Immature natural killer cell (primary cell): Measurements from ENCODE around the gene CHRD. TPM values are rescaled to one million over a fixed set of nuclear protein-coding genes. Genes with fewer than 3 reads are reported as not detected.

ENCODE experiments used
- DNase-seq, 3 donors: peaks; one replicate each; pipeline ENCODE4 v3.0.0; 2022; ENCODE audit warnings: mixed read lengths in 1 of 3
- H3K27ac Mint-ChIP-seq, 6 donors: one replicate each; pipeline ENCODE4 v1.8.0; 2020; ENCODE audit warnings: mixed read lengths in 6 of 6, mild to moderate bottlenecking in 5 of 6, inconsistent platforms in 4 of 6, moderate library complexity in 3 of 6
- H3K27me3 Mint-ChIP-seq, 3 donors: one replicate each; pipeline ENCODE4 v1.8.0; 2020 to 2021; ENCODE audit warnings: low read depth in 3 of 3, mild to moderate bottlenecking in 3 of 3, mixed read lengths in 3 of 3, moderate library complexity in 3 of 3, inconsistent platforms in 1 of 3
- H3K36me3 Mint-ChIP-seq, 3 donors: one replicate each; pipeline ENCODE4 v1.8.0; 2020; ENCODE audit warnings: mixed read lengths in 3 of 3, inconsistent platforms in 2 of 3, mild to moderate bottlenecking in 2 of 3
- H3K4me1 Mint-ChIP-seq, 2 donors: one replicate each; pipeline ENCODE4 v1.8.0; 2020; ENCODE audit warnings: inconsistent platforms in 2 of 2, mild to moderate bottlenecking in 2 of 2, mixed read lengths in 2 of 2, moderate library complexity in 1 of 2
- H3K4me3 Mint-ChIP-seq, 5 donors: one replicate each; pipeline ENCODE4 v1.8.0; 2020; ENCODE audit warnings: mild to moderate bottlenecking in 5 of 5, mixed read lengths in 5 of 5, inconsistent platforms in 3 of 5, moderate library complexity in 3 of 5
- H3K9me3 Mint-ChIP-seq, 6 donors: one replicate each; pipeline ENCODE4 v1.8.0; 2020; ENCODE audit warnings: mild to moderate bottlenecking in 6 of 6, mixed read lengths in 6 of 6, inconsistent platforms in 4 of 6, moderate library complexity in 3 of 6
- polyA plus RNA-seq, 3 donors: library from polyadenylated mRNA; unstranded; fragments of 300-500 nt; fragmentation: Illumina TruSeq; gene quantifications; one replicate each; pipeline ENCODE4 v1.2.3, GENCODE V29; 2021

CHRD gene
- polyA plus RNA-seq, 3 donors from 2014 or later = not detected

DNA sequence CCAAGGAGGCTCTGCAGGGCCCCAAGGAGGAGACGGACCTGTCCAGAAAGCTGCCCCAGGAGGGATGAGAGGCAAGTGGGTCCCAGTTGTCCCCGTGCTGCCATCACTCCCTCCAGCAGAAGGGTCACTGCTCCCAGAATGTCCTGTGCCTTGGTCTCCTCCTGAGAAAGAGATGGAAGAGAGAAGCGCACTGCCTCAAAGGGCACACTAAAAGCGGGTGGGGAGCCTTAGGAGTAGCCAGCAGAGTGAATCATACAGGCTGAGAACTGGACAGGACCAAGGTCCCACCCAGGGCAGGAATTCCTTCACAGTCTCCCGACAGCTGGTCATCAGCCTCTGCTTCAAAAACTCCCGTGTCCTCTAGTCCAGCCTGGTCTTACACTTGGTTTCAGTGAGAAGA lies 6.4 kb upstream of the CHRD start:
- Mint-ChIP-seq H3K36me3 (peaks cover 0 to 10% (median 0%) of the 10 kb centered on the region in 3 donors), H3K27me3 (peaks cover 8 to 9% (median 9%) of the 10 kb centered on the region in 3 donors), H3K9me3 (no peaks in the 10 kb centered on the region), H3K4me3 (no peak overlapping the region), H3K4me1 (peaks cover 0 to 3% of the 10 kb centered on the region in 2 donors), H3K27ac (no peak overlapping the region)
- DNase-seq = no peak

GRCh38 chr3:184375747-184376461 lies 4.0 kb upstream of the CHRD start:
- Mint-ChIP-seq H3K9me3 (no peaks in the 10 kb centered on the region), H3K27ac (no peak overlapping the region), H3K27me3 (peaks cover 9 to 15% (median 15%) of the 10 kb centered on the region in 3 donors), H3K4me3 (no peak overlapping the region), H3K36me3 (no peaks in the 10 kb centered on the region), H3K4me1 (peaks cover 4 to 5% of the 10 kb centered on the region in 2 donors)
- no peak for DNase-seq

DNA sequence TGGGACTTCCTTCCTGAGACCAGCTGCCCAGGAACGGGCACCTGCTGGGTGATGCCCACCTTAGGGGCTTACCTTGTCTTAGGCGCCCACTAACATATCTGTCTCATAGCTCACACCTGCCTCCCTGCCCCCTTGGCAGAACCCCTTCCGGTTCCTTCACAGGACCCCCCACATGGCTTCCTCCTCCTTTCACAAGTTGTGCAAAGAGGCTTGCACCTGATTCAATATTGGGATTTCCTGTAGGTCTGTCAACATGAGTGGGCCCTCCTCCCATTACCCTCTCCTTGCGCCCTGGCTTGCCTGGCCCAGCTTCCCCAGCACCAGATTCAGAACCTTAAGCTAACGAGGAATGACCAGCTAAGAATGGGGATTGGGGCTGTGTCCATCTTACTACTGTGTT lies 2.5 kb upstream of the CHRD start:
- Mint-ChIP-seq H3K4me3 (no peak overlapping the region), H3K4me1 (peaks cover 5 to 6% of the 10 kb centered on the region in 2 donors), H3K9me3 (no peaks in the 10 kb centered on the region), H3K27ac (no peak overlapping the region), H3K36me3 (no peaks in the 10 kb centered on the region), H3K27me3 (peaks cover 9 to 23% (median 22%) of the 10 kb centered on the region in 3 donors)
- no peak for DNase-seq

- peaks cover 11 to 25% (median 22%) of the 10 kb centered on the region in 3 donors for H3K27me3 Mint-ChIP-seq
Measured at GRCh38 chr3:184377882-184378445, 1.9 kb upstream of the CHRD start, which contains the start of gene THPO. TSS of gene THPO (minus strand) at chr3:184378207. CDS start at chr3:184376259, 1,948 bp downstream.

DNA sequence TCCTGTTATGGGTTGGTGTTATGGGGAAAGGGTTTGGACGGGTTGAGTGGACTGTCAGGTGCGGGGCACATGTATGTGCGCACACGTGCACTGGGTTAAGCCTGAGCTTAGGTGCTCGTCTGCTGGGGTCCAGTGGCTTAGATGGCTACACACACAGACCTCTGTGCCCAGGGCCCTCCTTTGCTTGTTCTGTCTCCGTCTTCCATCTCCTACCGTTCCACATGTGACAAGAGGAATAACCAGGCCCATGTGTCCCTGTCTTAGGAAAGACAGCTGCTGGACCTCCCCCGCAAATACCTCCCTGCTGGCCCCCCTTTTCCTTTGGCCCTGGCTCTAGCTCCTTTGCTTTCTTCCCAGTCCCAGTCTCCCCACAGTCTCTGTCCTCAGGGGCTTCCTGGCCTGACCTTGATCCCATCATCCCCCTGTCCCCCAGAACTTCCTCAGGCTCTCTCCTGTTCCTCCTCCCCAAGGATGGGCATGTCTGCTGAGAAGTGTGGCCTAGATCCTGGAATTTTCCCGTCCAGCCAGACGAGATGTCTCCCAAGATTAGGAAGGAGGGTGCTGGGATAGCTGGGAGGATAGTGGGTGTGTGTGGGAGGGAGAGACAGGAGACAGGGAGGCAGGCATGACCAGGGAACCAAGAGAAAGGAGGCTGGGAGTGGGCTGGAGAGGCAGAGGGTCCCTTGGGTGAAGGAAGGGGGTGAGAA lies 1.1 kb upstream of the CHRD start:
- DNase-seq = no peak
- Mint-ChIP-seq H3K27me3 (peaks cover 8 to 25% (median 22%) of the 10 kb centered on the region in 3 donors), H3K27ac (no peak overlapping the region), H3K4me3 (peak overlapping the region; percentile 53 to 67 (median 61)), H3K36me3 (no peaks in the 10 kb centered on the region), H3K9me3 (no peaks in the 10 kb centered on the region), H3K4me1 (peaks cover 5 to 6% of the 10 kb centered on the region in 2 donors)

More at GRCh38 chr3:184377882-184378445, 1.9 kb upstream of the CHRD start, which contains the start of gene THPO:
- H3K27ac Mint-ChIP-seq = no peak within 1 kb of the TSS
- H3K4me1 Mint-ChIP-seq = peaks cover 5 to 6% of the 10 kb centered on the region in 2 donors
- no peak for DNase-seq
- H3K9me3 Mint-ChIP-seq = no peaks in the 10 kb centered on the region
- peak within 1 kb of the TSS; percentile 53 to 67 (median 61) for H3K4me3 Mint-ChIP-seq
- H3K36me3 Mint-ChIP-seq = no peaks in the 10 kb centered on the region

DNA sequence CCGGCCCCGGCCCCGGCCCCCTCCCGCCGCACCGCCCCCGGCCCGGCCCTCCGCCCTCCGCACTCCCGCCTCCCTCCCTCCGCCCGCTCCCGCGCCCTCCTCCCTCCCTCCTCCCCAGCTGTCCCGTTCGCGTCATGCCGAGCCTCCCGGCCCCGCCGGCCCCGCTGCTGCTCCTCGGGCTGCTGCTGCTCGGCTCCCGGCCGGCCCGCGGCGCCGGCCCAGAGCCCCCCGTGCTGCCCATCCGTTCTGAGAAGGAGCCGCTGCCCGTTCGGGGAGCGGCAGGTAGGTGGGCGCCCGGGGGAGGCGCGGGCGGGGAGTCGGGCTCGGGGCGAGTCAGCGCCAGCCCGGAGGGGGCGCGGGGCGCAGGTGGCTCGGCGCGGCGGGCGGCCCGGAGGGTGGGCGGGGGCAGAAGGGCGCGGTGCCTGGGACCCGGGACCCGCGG lies 352 bp downstream of the CHRD start:
- Mint-ChIP-seq H3K27ac (no peak overlapping the region), H3K27me3 (peaks cover 7 to 26% (median 23%) of the 10 kb centered on the region in 3 donors), H3K9me3 (no peaks in the 10 kb centered on the region), H3K36me3 (no peaks in the 10 kb centered on the region), H3K4me3 (no peak overlapping the region), H3K4me1 (peaks cover 5 to 6% of the 10 kb centered on the region in 2 donors)
- DNase-seq = peak in 1 of 3 donors; percentile 8

DNA sequence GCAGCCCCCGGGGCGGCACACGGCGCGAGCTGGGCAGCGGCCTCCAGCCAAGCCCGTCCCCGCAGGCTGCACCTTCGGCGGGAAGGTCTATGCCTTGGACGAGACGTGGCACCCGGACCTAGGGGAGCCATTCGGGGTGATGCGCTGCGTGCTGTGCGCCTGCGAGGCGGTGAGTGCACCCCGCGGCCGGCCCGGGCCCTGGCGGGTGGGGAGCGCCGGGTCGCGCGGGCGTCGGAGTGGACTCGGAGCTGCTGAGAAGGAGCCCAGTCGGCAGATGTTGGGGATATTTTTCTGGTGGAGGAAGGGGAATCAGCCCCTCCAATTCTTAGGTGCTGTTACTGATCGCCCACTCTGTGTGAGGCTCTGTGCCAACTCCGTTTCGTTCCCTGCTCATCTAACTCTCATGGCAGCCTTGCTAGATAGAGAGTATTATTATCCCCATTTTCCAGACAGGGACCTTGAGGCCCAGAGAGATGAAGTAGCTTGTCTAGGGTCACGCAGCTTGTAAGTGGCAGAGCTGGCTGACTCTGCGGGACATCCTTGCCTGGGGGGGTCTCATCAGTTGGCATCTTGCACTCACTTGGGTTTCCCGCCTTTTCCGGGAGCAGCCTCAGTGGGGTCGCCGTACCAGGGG lies 890 bp downstream of the CHRD start:
- peaks cover 5 to 6% of the 10 kb centered on the region in 2 donors for H3K4me1 Mint-ChIP-seq
- H3K27me3 Mint-ChIP-seq = peaks cover 4 to 26% (median 23%) of the 10 kb centered on the region in 3 donors
- no peaks in the 10 kb centered on the region for H3K9me3 Mint-ChIP-seq
- DNase-seq = no peak
- no peaks in the 10 kb centered on the region for H3K36me3 Mint-ChIP-seq
- peak overlapping the region; percentile 67 to 78 (median 74) for H3K4me3 Mint-ChIP-seq
- no peak overlapping the region for H3K27ac Mint-ChIP-seq

DNA sequence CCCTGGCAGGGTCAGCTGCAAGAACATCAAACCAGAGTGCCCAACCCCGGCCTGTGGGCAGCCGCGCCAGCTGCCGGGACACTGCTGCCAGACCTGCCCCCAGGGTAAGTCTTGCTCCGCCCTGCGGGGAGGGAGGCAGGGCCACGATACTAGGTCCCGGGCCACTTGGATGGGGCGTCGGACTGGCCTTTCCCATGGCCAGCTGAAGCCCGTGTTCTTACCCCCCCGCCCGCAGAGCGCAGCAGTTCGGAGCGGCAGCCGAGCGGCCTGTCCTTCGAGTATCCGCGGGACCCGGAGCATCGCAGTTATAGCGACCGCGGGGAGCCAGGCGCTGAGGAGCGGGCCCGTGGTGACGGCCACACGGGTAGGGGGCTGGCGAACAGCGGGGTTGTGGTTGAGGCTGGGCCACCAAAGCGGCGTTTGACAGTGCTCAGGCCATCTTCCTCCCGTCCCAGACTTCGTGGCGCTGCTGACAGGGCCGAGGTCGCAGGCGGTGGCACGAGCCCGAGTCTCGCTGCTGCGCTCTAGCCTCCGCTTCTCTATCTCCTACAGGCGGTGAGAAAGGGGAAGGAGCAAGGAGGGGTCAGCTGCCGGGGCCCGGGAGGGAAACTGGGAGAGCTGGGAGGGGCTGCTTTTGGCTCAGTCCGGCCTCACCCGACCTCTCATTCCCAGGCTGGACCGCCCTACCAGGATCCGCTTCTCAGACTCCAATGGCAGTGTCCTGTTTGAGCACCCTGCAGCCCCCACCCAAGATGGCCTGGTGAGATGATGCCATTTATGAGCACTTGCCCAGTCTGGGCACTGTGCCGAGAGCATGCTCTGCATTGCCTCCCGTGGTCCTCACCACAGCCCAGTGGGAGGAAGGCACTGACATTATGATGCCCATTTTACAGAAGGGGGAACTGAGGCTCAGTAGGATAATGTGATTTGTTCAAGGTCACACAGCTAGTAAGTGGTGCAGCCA lies 1.7 kb downstream of the CHRD start:
- Mint-ChIP-seq H3K36me3 (no peaks in the 10 kb centered on the region), H3K9me3 (no peaks in the 10 kb centered on the region), H3K4me1 (peaks cover 5 to 6% of the 10 kb centered on the region in 2 donors), H3K27ac (no peak overlapping the region), H3K4me3 (peak overlapping the region; percentile 21 to 78 (median 74)), H3K27me3 (peaks cover 3 to 26% (median 23%) of the 10 kb centered on the region in 3 donors)
- no peak for DNase-seq

- peaks cover 2 to 23% (median 22%) of the 10 kb centered on the region in 3 donors for H3K27me3 Mint-ChIP-seq
- no peak for DNase-seq
- H3K4me3 Mint-ChIP-seq = no peak overlapping the region
- H3K27ac Mint-ChIP-seq = no peak overlapping the region
- no peaks in the 10 kb centered on the region for H3K36me3 Mint-ChIP-seq
- H3K4me1 Mint-ChIP-seq = peaks cover 5 to 6% of the 10 kb centered on the region in 2 donors
- H3K9me3 Mint-ChIP-seq = no peaks in the 10 kb centered on the region
Measured at GRCh38 chr3:184382326-184383032, 2.6 kb downstream of the CHRD start.

- Mint-ChIP-seq H3K36me3 (no peaks in the 10 kb centered on the region), H3K27ac (no peak overlapping the region), H3K4me1 (peaks cover 5 to 6% of the 10 kb centered on the region in 2 donors), H3K27me3 (peaks cover 2 to 22% (median 17%) of the 10 kb centered on the region in 3 donors), H3K4me3 (no peak overlapping the region), H3K9me3 (no peaks in the 10 kb centered on the region)
- DNase-seq = no peak
Measured at GRCh38 chr3:184383033-184383740, 3.3 kb downstream of the CHRD start.

DNA sequence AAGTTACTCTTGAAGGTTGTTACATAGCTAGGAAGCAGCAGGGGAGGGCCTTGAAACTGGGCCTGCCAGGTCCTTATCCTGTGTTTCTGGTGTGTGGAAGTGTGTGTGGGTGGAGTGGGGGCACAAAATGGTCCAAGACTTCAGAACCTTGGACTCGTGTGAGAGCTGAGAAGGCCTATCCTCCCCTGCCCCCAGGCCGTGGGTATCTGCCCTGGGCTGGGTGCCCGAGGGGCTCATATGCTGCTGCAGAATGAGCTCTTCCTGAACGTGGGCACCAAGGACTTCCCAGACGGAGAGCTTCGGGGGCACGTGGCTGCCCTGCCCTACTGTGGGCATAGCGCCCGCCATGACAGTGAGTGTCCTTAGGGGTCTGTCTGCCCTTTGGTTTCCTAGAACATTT lies 4.5 kb downstream of the CHRD start:
- Mint-ChIP-seq H3K36me3 (no peaks in the 10 kb centered on the region), H3K9me3 (no peaks in the 10 kb centered on the region), H3K27me3 (peaks cover 3 to 17% (median 13%) of the 10 kb centered on the region in 3 donors), H3K4me3 (no peak overlapping the region), H3K27ac (no peak overlapping the region), H3K4me1 (peaks cover 5 to 6% of the 10 kb centered on the region in 2 donors)
- no peak for DNase-seq
